ENCODE data around the gene DNAJB9. TPM values are rescaled to one million over a fixed set of nuclear protein-coding genes. Genes with fewer than 3 reads are reported as not detected.

Gene DNAJB9
- total RNA-seq, 4 donors from 2014 or later, result 28.7 to 362 (median 44.8) TPM

GRCh38 chr7:108604307-108605077 is 34.8 kb downstream of the DNAJB9 start:
- H3K4me1 ChIP-seq, result no peaks in the 10 kb centered on the region
- no peak overlapping the region for H3K4me3 ChIP-seq
- H3K27me3 ChIP-seq, result no peaks in the 10 kb centered on the region
- no peaks in the 10 kb centered on the region for H3K36me3 ChIP-seq
- no peaks in the 10 kb centered on the region for H3K9me3 ChIP-seq
- no peak overlapping the region for H3K27ac ChIP-seq
- intact Hi-C loops (cut with DNase I; ENCODE audit: low total_unique reads), result no loop called here
- no peak for DNase-seq
- TF ChIP-seq CTCF (IDR thresholded peaks at IDR 0.05), result no peak

- no peak for TF ChIP-seq POLR2A (IDR thresholded peaks at IDR 0.05)
- no peak for TF ChIP-seq CTCF (IDR thresholded peaks at IDR 0.05)
- intact Hi-C loops (cut with DNase I; ENCODE audit: low total_unique reads), result no loop called here
- H3K27ac ChIP-seq, result no peak overlapping the region
- no peaks in the 10 kb centered on the region for H3K27me3 ChIP-seq
- H3K36me3 ChIP-seq, result no peaks in the 10 kb centered on the region
- DNase-seq, result no peak
- H3K4me1 ChIP-seq, result no peaks in the 10 kb centered on the region
- no peak overlapping the region for H3K4me3 ChIP-seq
- no peaks in the 10 kb centered on the region for H3K9me3 ChIP-seq
These were observed 36.0 kb downstream of the DNAJB9 start for GRCh38 chr7:108605559-108606201.

DNA sequence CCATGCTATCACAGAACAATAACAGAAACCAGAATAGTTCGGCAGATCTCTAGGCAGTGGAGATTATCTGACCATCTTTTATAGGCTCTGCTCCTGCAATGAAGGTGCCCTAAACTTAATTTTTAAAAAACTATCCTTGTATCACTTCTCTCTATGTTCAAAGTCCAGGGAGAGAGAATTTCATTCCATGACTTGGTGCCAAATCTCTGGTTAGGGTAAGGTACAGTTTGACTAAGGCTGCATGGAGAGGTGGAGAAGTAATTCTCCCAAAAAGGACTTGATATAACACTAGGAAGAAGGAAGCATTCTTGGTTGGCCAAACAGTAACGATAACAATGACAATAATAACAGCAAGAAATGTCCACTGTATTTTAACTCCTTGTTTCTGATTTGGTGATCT is 40.0 kb downstream of the DNAJB9 start:
- Histone ChIP-seq H3K27ac (no peak overlapping the region), H3K4me3 (no peak overlapping the region), H3K4me1 (no peaks in the 10 kb centered on the region), H3K27me3 (no peaks in the 10 kb centered on the region), H3K9me3 (no peaks in the 10 kb centered on the region), H3K36me3 (no peaks in the 10 kb centered on the region)
- DNase-seq, result no peak
- intact Hi-C loops (cut with DNase I; ENCODE audit: low total_unique reads), result no loop called here
- TF ChIP-seq POLR2A (IDR thresholded peaks at IDR 0.05) (no peak), CTCF (IDR thresholded peaks at IDR 0.05) (no peak)

DNA sequence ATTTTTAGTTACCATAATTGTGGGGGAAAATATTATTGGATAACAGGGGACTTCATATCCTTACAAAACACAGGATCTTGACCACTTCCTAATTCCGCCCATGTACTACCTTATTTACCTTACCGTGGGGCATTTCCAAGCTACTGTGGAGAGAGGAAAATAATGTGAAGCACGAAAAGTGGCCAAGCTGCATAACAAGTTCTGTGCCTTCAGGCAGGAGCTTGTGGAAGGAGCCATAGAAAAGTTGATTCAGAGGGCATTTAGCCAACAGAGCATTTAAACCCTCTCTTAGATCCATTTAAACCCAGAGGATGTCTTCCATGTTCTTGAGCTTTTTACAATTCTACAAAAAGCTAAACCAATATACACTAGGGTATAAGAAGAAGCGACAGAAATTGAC is 41.6 kb downstream of the DNAJB9 start:
- Histone ChIP-seq H3K27ac (no peak overlapping the region), H3K9me3 (no peaks in the 10 kb centered on the region), H3K4me3 (no peak overlapping the region), H3K36me3 (no peaks in the 10 kb centered on the region), H3K27me3 (no peaks in the 10 kb centered on the region), H3K4me1 (no peaks in the 10 kb centered on the region)
- no peak for TF ChIP-seq CTCF (IDR thresholded peaks at IDR 0.05)
- DNase-seq, result no peak
- intact Hi-C loops (cut with DNase I; ENCODE audit: low total_unique reads), result no loop called here

DNA sequence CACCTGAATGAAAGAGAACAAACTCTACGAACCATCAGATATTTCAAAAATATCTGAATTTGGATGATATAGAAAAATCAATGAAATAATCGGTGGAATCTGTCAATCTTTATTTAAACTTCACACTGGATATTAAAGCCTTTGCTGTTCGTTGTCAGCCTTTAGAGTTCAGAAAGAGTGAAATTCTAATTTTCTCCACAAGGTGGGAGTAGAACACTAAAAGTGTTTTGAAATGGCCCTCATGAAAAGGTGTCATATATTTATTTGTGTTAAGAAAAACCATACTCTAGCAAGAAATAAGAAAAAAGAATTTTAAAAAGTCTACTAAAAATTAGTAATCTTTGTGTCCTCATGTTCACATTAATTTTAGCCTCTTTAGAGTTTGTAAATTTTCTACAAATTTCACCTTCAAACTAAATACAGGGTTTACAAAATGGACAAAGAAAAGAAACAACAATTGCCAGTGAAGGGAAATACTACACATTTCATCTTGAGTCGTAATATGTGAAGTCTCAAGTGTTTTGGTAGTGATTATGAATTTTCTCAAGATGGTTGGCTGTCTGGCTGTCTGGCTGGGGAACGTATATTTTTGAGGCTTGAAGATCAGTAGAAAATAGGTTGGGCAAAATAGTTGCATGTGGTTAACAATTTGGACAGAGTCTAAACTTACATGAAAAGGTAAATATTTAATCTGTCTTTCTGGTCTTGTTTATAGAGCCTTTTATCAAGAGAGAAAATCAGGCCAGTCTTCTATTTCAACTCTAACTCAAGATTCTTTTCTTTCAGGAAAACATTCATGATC is 43.7 kb downstream of the DNAJB9 start:
- Histone ChIP-seq H3K36me3 (no peaks in the 10 kb centered on the region), H3K27me3 (no peaks in the 10 kb centered on the region), H3K9me3 (no peaks in the 10 kb centered on the region), H3K4me3 (no peak overlapping the region), H3K27ac (no peak overlapping the region), H3K4me1 (no peaks in the 10 kb centered on the region)
- DNase-seq, result no peak
- TF ChIP-seq POLR2A (IDR thresholded peaks at IDR 0.05) (no peak), CTCF (IDR thresholded peaks at IDR 0.05) (peak; percentile 50 to 64 (median 62))
- intact Hi-C loops (cut with DNase I; ENCODE audit: low total_unique reads), result no loop called here

Measured in uterus (tissue), 4 donors.